ENCODE data around the gene AUTS2.
"Not testable (repeated sequence)": the region's sequence is repeated elsewhere in the genome, so short reads cannot be mapped to it uniquely, and the experiment has no call there.

The AUTS2 gene

GRCh38 chr7:70233776-70234175 is 635.5 kb downstream of the AUTS2 start:
- DNase-seq = no peak

- DNase-seq = no peak
Measured at GRCh38 chr7:70237256-70237655, 639.0 kb downstream of the AUTS2 start.

- no peak for DNase-seq
Measured at GRCh38 chr7:70237831-70238575, 639.7 kb downstream of the AUTS2 start.

GRCh38 chr7:70239918-70240317 is 641.6 kb downstream of the AUTS2 start:
- no peak for DNase-seq

- no peak for DNase-seq
Measured at GRCh38 chr7:70240873-70241272, 642.6 kb downstream of the AUTS2 start.

- DNase-seq = no peak
Measured at GRCh38 chr7:70241536-70242175, 643.4 kb downstream of the AUTS2 start.

- no peak for DNase-seq
Measured at GRCh38 chr7:70242826-70243225, 644.6 kb downstream of the AUTS2 start.

GRCh38 chr7:70243443-70243842 is 645.2 kb downstream of the AUTS2 start:
- no peak for DNase-seq

GRCh38 chr7:70257921-70258320 is 659.6 kb downstream of the AUTS2 start:
- DNase-seq = no peak

GRCh38 chr7:70259502-70259901 is 661.2 kb downstream of the AUTS2 start:
- DNase-seq = no peak

- no peak for DNase-seq
Measured at GRCh38 chr7:70263471-70264255, 665.4 kb downstream of the AUTS2 start.

GRCh38 chr7:70266186-70266585 is 667.9 kb downstream of the AUTS2 start:
- DNase-seq = no peak

- no peak for DNase-seq
Measured at GRCh38 chr7:70267381-70268120, 669.3 kb downstream of the AUTS2 start.

- no peak for DNase-seq
Measured at GRCh38 chr7:70268179-70268578, 669.9 kb downstream of the AUTS2 start.

GRCh38 chr7:70270149-70270548 is 671.9 kb downstream of the AUTS2 start:
- no peak for DNase-seq

GRCh38 chr7:70271617-70272081 is 673.4 kb downstream of the AUTS2 start:
- no peak for DNase-seq

GRCh38 chr7:70275570-70275969 is 677.3 kb downstream of the AUTS2 start:
- not testable (repeated sequence) for DNase-seq

- no peak for DNase-seq
Measured at GRCh38 chr7:70285187-70285586, 686.9 kb downstream of the AUTS2 start.

- DNase-seq = no peak
Measured at GRCh38 chr7:70285854-70286253, 687.6 kb downstream of the AUTS2 start.

GRCh38 chr7:70288781-70289456 is 690.6 kb downstream of the AUTS2 start:
- no peak for DNase-seq

- DNase-seq = no peak
Measured at GRCh38 chr7:70292716-70293115, 694.4 kb downstream of the AUTS2 start.

GRCh38 chr7:70294211-70294911 is 696.1 kb downstream of the AUTS2 start:
- DNase-seq = no peak

All from CD4-positive, alpha-beta T cell treated with Interleukin-10 for 1 hour (primary cell).